IMR-90 (cell line): ENCODE results near the gene TMPRSS15. TPM values are rescaled to one million over a fixed set of nuclear protein-coding genes. Genes with fewer than 3 reads are reported as not detected.

ENCODE experiments used
- ATAC-seq: fragments of 200-7000 bp; cut with Tn5 transposase; 2 replicates; pipeline ENCODE4 v1.9.1; 2020; ENCODE audit warnings: low read depth, mild to moderate bottlenecking, moderate library complexity
- BruUV-seq: library from RNA; stranded (reverse); fragments of 400-500 nt; replicated peaks from 2 replicates; lab custom pipeline; 2021; lab: Mats Ljungman, UMichigan
- CTCF ChIA-PET: fragments of 300-600 bp; formaldehyde crosslinking; extraction: SDS; loops from one replicate; lab custom pipeline; 2021; ENCODE audit warnings: antibody characterized with exemption; lab: Yijun Ruan, JAX
- POLR2A ChIA-PET: fragments of 300-600 bp; sonication (Branson Sonifier 250); formaldehyde crosslinking; loops from one replicate; lab custom pipeline; 2022; ENCODE audit warnings: antibody characterized with exemption; ENCODE audit not compliant: unreplicated experiment; lab: Charles Lee
- DNase-seq: peaks from one replicate; pipeline ENCODE4 v3.0.0; 2013
- H2AFZ ChIP-seq: replicated peaks from 2 replicates; pipeline ENCODE3; 2013; ENCODE audit warnings: low read length, mild to moderate bottlenecking; ENCODE audit not compliant: poor library complexity
- H2AK5ac ChIP-seq: 2 replicates; pipeline ENCODE4 v1.6.1; 2013; ENCODE audit warnings: low read depth, low read length, inconsistent platforms
- H2AK9ac ChIP-seq: replicated peaks from 2 replicates; pipeline ENCODE3; 2013; ENCODE audit warnings: mild to moderate bottlenecking, low read depth, low read length, moderate library complexity; ENCODE audit not compliant: poor library complexity
- H2BK120ac ChIP-seq: 2 replicates; pipeline ENCODE4 v1.6.1; 2013; ENCODE audit warnings: low read depth, low read length, inconsistent platforms
- H2BK15ac ChIP-seq: 3 replicates; pipeline ENCODE4 v1.6.1; 2013; ENCODE audit warnings: low read depth, low read length, inconsistent platforms
- H2BK20ac ChIP-seq: 2 replicates; pipeline ENCODE4 v1.6.1; 2013; ENCODE audit warnings: low read depth, mild to moderate bottlenecking, inconsistent platforms, low read length, moderate library complexity
- H2BK5ac ChIP-seq: 2 replicates; pipeline ENCODE4 v1.6.1; 2013; ENCODE audit warnings: mild to moderate bottlenecking, low read depth, low read length, inconsistent platforms; ENCODE audit not compliant: poor library complexity, severe bottlenecking
- H3K14ac ChIP-seq: replicated peaks from 2 replicates; pipeline ENCODE4 v1.6.1; 2013; ENCODE audit warnings: low read depth, low read length, inconsistent platforms
- H3K18ac ChIP-seq: 2 replicates; pipeline ENCODE4 v1.6.1; 2013; ENCODE audit warnings: low read depth, low read length, control low read depth
- H3K23ac ChIP-seq: 2 replicates; pipeline ENCODE4 v1.6.1; 2013; ENCODE audit warnings: low read depth, low read length, inconsistent platforms
- H3K27ac ChIP-seq: 2 replicates; pipeline ENCODE4 v1.5.1; 2013; ENCODE audit warnings: mild to moderate bottlenecking, control low read depth, low read length; ENCODE audit not compliant: insufficient read depth
- H3K27me3 ChIP-seq: 2 replicates; pipeline ENCODE4 v1.6.1; 2013; ENCODE audit warnings: low read length; ENCODE audit not compliant: control insufficient read depth, insufficient read depth
- H3K36me3 ChIP-seq: 2 replicates; pipeline ENCODE4 v1.6.1; 2013; ENCODE audit warnings: low read length, mixed read lengths; ENCODE audit not compliant: control insufficient read depth, insufficient read depth
- H3K4ac ChIP-seq: 2 replicates; pipeline ENCODE4 v1.6.1; 2013; ENCODE audit warnings: low read depth, low read length, inconsistent platforms
- H3K4me1 ChIP-seq: 2 replicates; pipeline ENCODE4 v1.6.1; 2013; ENCODE audit warnings: low read length, mixed read lengths; ENCODE audit not compliant: control insufficient read depth, insufficient read depth
- H3K4me2 ChIP-seq: 2 replicates; pipeline ENCODE4 v1.6.1; 2013; ENCODE audit warnings: low read depth, mild to moderate bottlenecking, control low read depth, low read length, moderate library complexity
- H3K4me3 ChIP-seq: 2 replicates; pipeline ENCODE4 v1.5.1; 2013; ENCODE audit warnings: low read depth, mild to moderate bottlenecking, control low read depth, low read length, moderate library complexity; ENCODE audit not compliant: insufficient read depth
- H3K56ac ChIP-seq: 2 replicates; pipeline ENCODE4 v1.6.1; 2013; ENCODE audit warnings: low read length, inconsistent platforms; ENCODE audit not compliant: insufficient read depth; ENCODE audit errors: extremely low read depth
- H3K79me1 ChIP-seq, 2 experiments: 2 replicates each; pipeline ENCODE4 v1.6.1; 2013; ENCODE audit warnings: low read length in 2 of 2, inconsistent platforms in 1 of 2, low read depth in 1 of 2
- H3K9ac ChIP-seq: 2 replicates; pipeline ENCODE4 v1.6.1; 2013; ENCODE audit warnings: low read depth, low read length, control low read depth
- H3K9me1 ChIP-seq: 2 replicates; pipeline ENCODE4 v1.6.1; 2013; ENCODE audit warnings: low read length, inconsistent platforms; ENCODE audit not compliant: insufficient read depth
- H3K9me3 ChIP-seq: 2 replicates; pipeline ENCODE4 v1.6.1; 2013; ENCODE audit warnings: low read length; ENCODE audit not compliant: control insufficient read depth, insufficient read depth
- H4K20me1 ChIP-seq: 2 replicates; pipeline ENCODE4 v1.6.1; 2013; ENCODE audit warnings: low read length, inconsistent platforms; ENCODE audit not compliant: insufficient read depth
- H4K5ac ChIP-seq: 2 replicates; pipeline ENCODE4 v1.6.1; 2013; ENCODE audit warnings: mild to moderate bottlenecking, low read depth, low read length, control low read depth
- H4K8ac ChIP-seq, 2 experiments: 2 replicates each; pipeline ENCODE4 v1.6.1; 2013; ENCODE audit warnings: low read depth in 2 of 2, low read length in 2 of 2, control low read depth in 1 of 2, inconsistent platforms in 1 of 2
- H4K91ac ChIP-seq: 2 replicates; pipeline ENCODE4 v1.6.1; 2013; ENCODE audit warnings: low read depth, low read length, inconsistent platforms; ENCODE audit not compliant: insufficient read depth
- BHLHE40 ChIP-seq: fragments of 150-350 bp; IDR thresholded peaks from 2 replicates; pipeline ENCODE4 v1.6.1; 2016; ENCODE audit warnings: mild to moderate bottlenecking, low read depth, low read length
- FOS ChIP-seq: fragments of 150-350 bp; IDR thresholded peaks from 2 replicates; pipeline ENCODE4 v1.6.1; 2016; ENCODE audit warnings: low read depth, low read length
- MAZ ChIP-seq: IDR thresholded peaks from 2 replicates; pipeline ENCODE4 v1.6.1; 2012; ENCODE audit warnings: low read depth, mild to moderate bottlenecking, low read length, improper control_type of control experiment, moderate library complexity, borderline replicate concordance
- WGBS, 2 experiments: methylation state at CpG; one replicate each; pipeline versions ENCODE4 v1.1.5 to v1.1.7; 2013; ENCODE audit warnings: missing lambda C conversion rate in 2 of 2; ENCODE audit not compliant: insufficient read length in 1 of 2; ENCODE audit errors: extremely low coverage in 2 of 2; 5-methylcytosine and 5-hydroxymethylcytosine counted together
- dilution Hi-C: fragments of 300-500 bp; cut with HindIII; formaldehyde crosslinking; loops from one replicate; pipeline ENCODE4 v1.14.3; 2018; ENCODE audit warnings: low sequenced_read_pairs; ENCODE audit not compliant: unreplicated experiment
- in situ Hi-C: fragments of 300-500 bp; cut with MboI; formaldehyde crosslinking; loops from 3 replicates; pipeline ENCODE4 v1.14.3; 2019; ENCODE audit warnings: low sequenced_read_pairs, inconsistent platforms, mixed read lengths
- intact Hi-C: fragments of 100-400 bp; cut with micrococcal nuclease; formaldehyde crosslinking; loops from 2 replicates; pipeline ENCODE4 v1.10.0; 2022
- polyA plus RNA-seq, 3 experiments: library from polyadenylated mRNA; depleted of rRNA; stranded (reverse); fragments of >200 nt; gene quantifications; 2 replicates each; pipeline ENCODE4 v1.2.3, GENCODE V29; 2012; ENCODE audit warnings: low replicate concordance in 1 of 3
- total RNA-seq: library from RNA; depleted of rRNA; stranded (reverse); fragments of >200 nt; gene quantifications from 2 replicates; pipeline ENCODE4 v1.2.3, GENCODE V29; 2012

Gene TMPRSS15
- total and polyA plus RNA-seq, 2 of the 4 experiments (the other 2 are of a cell fraction), result not detected

GRCh38 chr21:18424276-18424675 lies 20.7 kb upstream of the TMPRSS15 start:
- intact Hi-C loops (no loop called here), in situ Hi-C loops (no loop called here), dilution Hi-C loops (no loop called here)
- Histone ChIP-seq H4K5ac (no peak overlapping the region), H3K56ac (no peak overlapping the region), H4K91ac (no peak overlapping the region), H2AK9ac (no peak overlapping the region), H3K23ac (no peak overlapping the region), H3K14ac (no peak overlapping the region), H2BK5ac (no peak overlapping the region), H4K20me1 (no peaks in the 10 kb centered on the region), H3K36me3 (no peaks in the 10 kb centered on the region), H3K27me3 (no peaks in the 10 kb centered on the region), H4K8ac (no peak overlapping the region), H3K4me2 (no peak overlapping the region), H3K27ac (no peak overlapping the region), H3K79me1 (no peaks in the 10 kb centered on the region), H2BK20ac (no peak overlapping the region), H2BK120ac (no peak overlapping the region), H3K9me1 (no peaks in the 10 kb centered on the region), H3K4me1 (no peaks in the 10 kb centered on the region), H3K18ac (no peak overlapping the region), H2BK15ac (no peak overlapping the region), H2AK5ac (no peak overlapping the region), H3K4me3 (no peak overlapping the region), H3K9me3 (peaks cover 4% of the 10 kb centered on the region), H2AFZ (no peak overlapping the region), H3K9ac (no peak overlapping the region), H3K4ac (no peak overlapping the region)
- 60% methylated on average over 1 of the region's 4 CpGs; no CpG with 5 or more reads in 1 of the 2 experiments for WGBS, 2 experiments
- no TSS peak for BruUV-seq
- ChIA-PET POLR2A (no interaction called here), CTCF (no interaction called here)
- TF ChIP-seq BHLHE40 (no peak), MAZ (no peak), FOS (no peak)
- ATAC-seq (no peak), DNase-seq (no peak)
